HCT116 (cell line): ENCODE results near the gene VAPA. TPM values are rescaled to one million over a fixed set of nuclear protein-coding genes. Genes with fewer than 3 reads are reported as not detected.

Experiments
- CBX3 ChIP-seq: IDR thresholded peaks from 2 replicates; pipeline ENCODE4 v1.6.1; 2012; ENCODE audit warnings: low read depth
- CEBPB ChIP-seq: IDR thresholded peaks from 2 replicates; pipeline ENCODE4 v1.6.1; 2012; ENCODE audit warnings: low read depth
- EGR1 ChIP-seq: IDR thresholded peaks from 2 replicates; pipeline ENCODE4 v1.6.1; 2012; ENCODE audit warnings: low read depth
- EZH2phosphoT487 ChIP-seq: fragments of 200-600 bp; IDR thresholded peaks from 2 replicates; pipeline ENCODE4 v1.6.1; 2018; ENCODE audit warnings: antibody characterized with exemption, borderline replicate concordance
- FOSL1 ChIP-seq: IDR thresholded peaks from 2 replicates; pipeline ENCODE4 v1.6.1; 2012; ENCODE audit warnings: low read depth
- JUND ChIP-seq: IDR thresholded peaks from 2 replicates; pipeline ENCODE4 v1.6.1; 2012
- POLR2A ChIP-seq: IDR thresholded peaks from 2 replicates; pipeline ENCODE4 v1.7.0; 2011; ENCODE audit warnings: borderline replicate concordance; ENCODE audit not compliant: insufficient read depth, insufficient read length; ENCODE audit errors: extremely low read depth
- POLR2AphosphoS5 ChIP-seq: IDR thresholded peaks from 2 replicates; pipeline ENCODE4 v1.6.1; 2011; ENCODE audit warnings: mild to moderate bottlenecking, low read depth, low read length, moderate library complexity
- SIN3A ChIP-seq: IDR thresholded peaks from 2 replicates; pipeline ENCODE4 v1.6.1; 2012; ENCODE audit warnings: low read depth
- SP1 ChIP-seq: IDR thresholded peaks from 2 replicates; pipeline ENCODE4 v1.6.1; 2012; ENCODE audit warnings: low read depth
- SRF ChIP-seq: IDR thresholded peaks from 2 replicates; pipeline ENCODE4 v1.6.1; 2012; ENCODE audit warnings: low read depth
- TCF7L2 ChIP-seq: IDR thresholded peaks from 2 replicates; pipeline ENCODE4 v1.7.0; 2011; ENCODE audit warnings: borderline replicate concordance, inconsistent platforms; ENCODE audit not compliant: insufficient read depth, insufficient read length; ENCODE audit errors: extremely low read depth
- total RNA-seq: library from RNA; stranded (reverse); gene quantifications from one replicate; pipeline ENCODE4 v1.2.1, GENCODE V29; 2021; ENCODE audit not compliant: unreplicated experiment
- TF ChIP-seq, protein P1 (sequence below), 3 experiments: fragments of 200-600 bp in 1 of 3; sonication (generic) in 1 of 3; IDR thresholded peaks in 2 of 3; conservative IDR thresholded peaks in 1 of 3; 2 replicates each; pipeline ENCODE4 v1.5.1; 2012 to 2017; ENCODE audit warnings: low read depth in 2 of 3, low read length in 2 of 3, antibody characterized with exemption in 1 of 3, borderline replicate concordance in 1 of 3, control low read depth in 1 of 3, mild to moderate bottlenecking in 1 of 3, mixed read lengths in 1 of 3, mixed run types in 1 of 3, moderate library complexity in 1 of 3; ENCODE audit not compliant: insufficient read depth in 1 of 3
- TF ChIP-seq, protein P2 (sequence below): IDR thresholded peaks from 2 replicates; pipeline ENCODE4 v1.6.1; 2012
- TF ChIP-seq, protein P3 (sequence below): IDR thresholded peaks from 2 replicates; pipeline ENCODE4 v1.6.1; 2012

VAPA gene
- total RNA-seq, 1 experiment from 2014 or later, result 295 TPM

DNA sequence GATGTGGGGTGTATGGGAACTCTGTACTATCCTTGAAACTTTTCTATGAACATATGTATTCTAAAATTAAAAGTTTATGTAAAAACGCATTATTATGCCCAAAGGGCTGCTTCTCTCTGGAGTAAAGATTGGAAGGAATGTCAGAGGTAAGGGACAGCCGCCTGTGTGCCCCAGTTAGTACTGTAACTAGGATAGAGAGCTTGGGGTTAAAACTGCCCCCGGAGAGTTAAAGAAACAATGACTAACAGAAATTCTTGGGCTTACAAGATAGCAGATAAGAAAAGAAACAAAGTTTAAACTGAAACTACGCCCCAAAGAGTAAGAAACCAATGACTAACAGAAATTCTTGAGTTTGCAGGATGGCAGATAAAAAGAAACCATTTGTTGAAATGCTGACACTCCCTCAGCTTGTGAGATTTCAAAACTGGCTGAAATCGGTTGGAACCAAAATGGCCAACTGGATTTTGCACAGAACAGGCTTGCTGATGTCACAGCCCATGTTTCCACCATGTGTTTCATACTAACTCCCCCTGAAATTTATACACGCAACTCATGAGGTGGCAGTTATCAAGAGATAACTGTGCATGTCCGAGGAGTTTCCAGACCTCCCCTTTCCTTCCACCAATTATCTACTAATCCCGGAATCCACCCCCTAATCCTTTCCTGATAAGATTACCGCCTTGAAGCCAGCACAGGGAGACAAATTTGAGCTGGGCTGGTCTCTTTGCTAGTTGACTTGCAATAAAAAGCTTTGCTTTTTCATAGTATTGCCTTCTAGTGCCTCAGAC is 36.8 kb upstream of the VAPA start (continued):
- TF ChIP-seq SIN3A (no peak), SRF (no peak), POLR2AphosphoS5 (peak; percentile 12; the same call in 1 of the 2 replicates), SP1 (no peak; the same call in 1 of the 2 replicates), EGR1 (peak; percentile 20; the same call in 1 of the 2 replicates), CBX3 (peak; percentile 55; the same call in 1 of the 2 replicates), CEBPB (peak; percentile 18; the same call in 1 of the 2 replicates), EZH2phosphoT487 (no peak), POLR2A (peak; percentile 68), TCF7L2 (no peak), FOSL1 (peak; percentile 33; the same call in 1 of the 2 replicates), JUND (0 out of 2 replicates have a peak, but pooled peaks have one; percentile 1)
- TF ChIP-seq, protein P1, sequence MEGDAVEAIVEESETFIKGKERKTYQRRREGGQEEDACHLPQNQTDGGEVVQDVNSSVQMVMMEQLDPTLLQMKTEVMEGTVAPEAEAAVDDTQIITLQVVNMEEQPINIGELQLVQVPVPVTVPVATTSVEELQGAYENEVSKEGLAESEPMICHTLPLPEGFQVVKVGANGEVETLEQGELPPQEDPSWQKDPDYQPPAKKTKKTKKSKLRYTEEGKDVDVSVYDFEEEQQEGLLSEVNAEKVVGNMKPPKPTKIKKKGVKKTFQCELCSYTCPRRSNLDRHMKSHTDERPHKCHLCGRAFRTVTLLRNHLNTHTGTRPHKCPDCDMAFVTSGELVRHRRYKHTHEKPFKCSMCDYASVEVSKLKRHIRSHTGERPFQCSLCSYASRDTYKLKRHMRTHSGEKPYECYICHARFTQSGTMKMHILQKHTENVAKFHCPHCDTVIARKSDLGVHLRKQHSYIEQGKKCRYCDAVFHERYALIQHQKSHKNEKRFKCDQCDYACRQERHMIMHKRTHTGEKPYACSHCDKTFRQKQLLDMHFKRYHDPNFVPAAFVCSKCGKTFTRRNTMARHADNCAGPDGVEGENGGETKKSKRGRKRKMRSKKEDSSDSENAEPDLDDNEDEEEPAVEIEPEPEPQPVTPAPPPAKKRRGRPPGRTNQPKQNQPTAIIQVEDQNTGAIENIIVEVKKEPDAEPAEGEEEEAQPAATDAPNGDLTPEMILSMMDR (IDR thresholded peaks at IDR 0.05 in 2 of 3, conservative IDR thresholded peaks at IDR 0.05 in 1 of 3; ENCODE audit: borderline replicate concordance in 1 of 3, insufficient read depth in 1 of 3, low read depth in 2 of 3, low read length in 2 of 3), result no peak
- TF ChIP-seq, protein P2, sequence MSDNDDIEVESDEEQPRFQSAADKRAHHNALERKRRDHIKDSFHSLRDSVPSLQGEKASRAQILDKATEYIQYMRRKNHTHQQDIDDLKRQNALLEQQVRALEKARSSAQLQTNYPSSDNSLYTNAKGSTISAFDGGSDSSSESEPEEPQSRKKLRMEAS, result peak; percentile 40; the same call in 1 of the 2 replicates
- TF ChIP-seq, protein P3, sequence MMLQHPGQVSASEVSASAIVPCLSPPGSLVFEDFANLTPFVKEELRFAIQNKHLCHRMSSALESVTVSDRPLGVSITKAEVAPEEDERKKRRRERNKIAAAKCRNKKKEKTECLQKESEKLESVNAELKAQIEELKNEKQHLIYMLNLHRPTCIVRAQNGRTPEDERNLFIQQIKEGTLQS, result no peak
